ENCODE measurements around the gene SLC35E4.

- TF ChIP-seq, protein P1, sequence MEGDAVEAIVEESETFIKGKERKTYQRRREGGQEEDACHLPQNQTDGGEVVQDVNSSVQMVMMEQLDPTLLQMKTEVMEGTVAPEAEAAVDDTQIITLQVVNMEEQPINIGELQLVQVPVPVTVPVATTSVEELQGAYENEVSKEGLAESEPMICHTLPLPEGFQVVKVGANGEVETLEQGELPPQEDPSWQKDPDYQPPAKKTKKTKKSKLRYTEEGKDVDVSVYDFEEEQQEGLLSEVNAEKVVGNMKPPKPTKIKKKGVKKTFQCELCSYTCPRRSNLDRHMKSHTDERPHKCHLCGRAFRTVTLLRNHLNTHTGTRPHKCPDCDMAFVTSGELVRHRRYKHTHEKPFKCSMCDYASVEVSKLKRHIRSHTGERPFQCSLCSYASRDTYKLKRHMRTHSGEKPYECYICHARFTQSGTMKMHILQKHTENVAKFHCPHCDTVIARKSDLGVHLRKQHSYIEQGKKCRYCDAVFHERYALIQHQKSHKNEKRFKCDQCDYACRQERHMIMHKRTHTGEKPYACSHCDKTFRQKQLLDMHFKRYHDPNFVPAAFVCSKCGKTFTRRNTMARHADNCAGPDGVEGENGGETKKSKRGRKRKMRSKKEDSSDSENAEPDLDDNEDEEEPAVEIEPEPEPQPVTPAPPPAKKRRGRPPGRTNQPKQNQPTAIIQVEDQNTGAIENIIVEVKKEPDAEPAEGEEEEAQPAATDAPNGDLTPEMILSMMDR (IDR thresholded peaks at IDR 0.05), result peak; percentile 91
- TF ChIP-seq EZH2 (IDR thresholded peaks at IDR 0.05; ENCODE audit: borderline replicate concordance, insufficient read depth, low read depth, low read length, poor library complexity, severe bottlenecking), result no peak
Measured at GRCh38 chr22:30634471-30635233, 929 bp upstream of the SLC35E4 start.
